HG03442 (cell line): ENCODE data around the gene BMPER.

Experiments
- ATAC-seq: cut with Tn5 transposase; IDR thresholded peaks from one replicate; pipeline ENCODE4 v1.9.1; 2021; ENCODE audit warnings: mild to moderate bottlenecking, moderate library complexity; ENCODE audit not compliant: unreplicated experiment

Gene BMPER

GRCh38 chr7:34016876-34017275 is 111.5 kb downstream of the BMPER start:
- ATAC-seq = no peak

DNA sequence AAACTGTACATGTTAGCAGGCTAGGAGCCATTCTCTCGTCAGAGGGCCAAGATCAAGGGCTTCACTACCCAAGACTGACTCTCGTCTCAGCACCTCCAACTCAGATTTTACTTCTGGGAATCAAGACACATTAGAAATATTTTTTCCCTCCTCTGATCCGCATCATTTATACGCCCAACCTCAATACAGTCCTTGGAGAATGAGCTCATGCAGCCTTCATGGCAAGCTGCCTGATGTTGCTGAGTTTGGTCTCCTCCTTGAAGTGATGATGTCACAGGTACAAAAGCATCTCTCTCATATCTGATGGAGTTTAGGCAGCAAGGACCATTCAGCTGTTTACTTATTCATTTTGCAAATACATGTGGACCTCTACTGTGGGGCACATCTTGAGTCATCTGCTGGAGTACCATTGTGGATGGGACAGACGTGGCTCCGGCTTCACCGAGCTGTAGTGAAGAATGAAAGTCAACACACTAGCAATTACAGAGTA is 114.0 kb downstream of the BMPER start:
- ATAC-seq = no peak

GRCh38 chr7:34022626-34023025 is 117.3 kb downstream of the BMPER start:
- no peak for ATAC-seq

- ATAC-seq = no peak
Measured at GRCh38 chr7:34025600-34025999, 120.3 kb downstream of the BMPER start.

- no peak for ATAC-seq
Measured at GRCh38 chr7:34026481-34027190, 121.3 kb downstream of the BMPER start.

GRCh38 chr7:34031156-34031555 is 125.8 kb downstream of the BMPER start:
- no peak for ATAC-seq

GRCh38 chr7:34034728-34035127 is 129.4 kb downstream of the BMPER start:
- ATAC-seq = no peak

DNA sequence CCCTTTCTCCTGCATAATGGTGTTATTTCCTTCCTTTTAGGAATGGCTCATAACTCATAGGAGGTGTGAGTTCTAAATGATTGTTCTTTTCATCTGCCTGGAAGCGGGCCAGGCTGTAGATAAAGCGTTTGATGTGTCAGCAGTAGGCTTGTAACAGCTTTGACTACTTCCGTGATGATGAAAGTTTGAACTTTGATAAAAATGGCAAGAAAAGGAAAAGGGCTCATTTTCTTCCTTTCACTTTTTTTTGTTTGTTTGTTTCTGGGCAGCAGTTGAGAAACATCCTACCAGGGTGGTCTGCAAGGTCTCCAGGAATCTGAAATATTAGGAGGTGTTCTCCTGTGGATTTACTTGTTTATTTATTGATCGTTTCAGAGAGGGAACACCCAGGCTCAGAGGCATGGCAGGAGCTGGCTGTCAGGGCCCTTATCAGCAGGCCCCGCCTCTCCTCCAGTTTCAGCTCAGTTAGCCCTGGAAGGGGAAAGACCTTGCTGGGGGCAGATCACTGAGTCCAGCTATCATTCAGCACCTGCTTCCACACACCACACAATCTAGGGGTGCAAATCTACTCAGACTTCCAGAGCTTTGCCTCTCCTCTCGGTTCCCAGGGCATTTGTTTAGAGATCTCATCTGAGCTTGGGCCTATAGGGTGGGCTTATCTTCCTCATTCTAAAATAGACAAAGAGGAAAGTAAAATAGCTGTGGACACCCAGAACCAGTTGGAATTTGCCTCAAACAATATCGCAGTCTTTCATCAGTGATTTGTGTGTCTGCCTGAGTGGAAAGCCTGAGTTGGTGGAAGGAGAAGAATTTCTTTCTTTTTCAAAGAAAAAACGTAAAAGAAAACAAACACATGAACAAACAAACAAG is 130.9 kb downstream of the BMPER start:
- ATAC-seq = no peak

DNA sequence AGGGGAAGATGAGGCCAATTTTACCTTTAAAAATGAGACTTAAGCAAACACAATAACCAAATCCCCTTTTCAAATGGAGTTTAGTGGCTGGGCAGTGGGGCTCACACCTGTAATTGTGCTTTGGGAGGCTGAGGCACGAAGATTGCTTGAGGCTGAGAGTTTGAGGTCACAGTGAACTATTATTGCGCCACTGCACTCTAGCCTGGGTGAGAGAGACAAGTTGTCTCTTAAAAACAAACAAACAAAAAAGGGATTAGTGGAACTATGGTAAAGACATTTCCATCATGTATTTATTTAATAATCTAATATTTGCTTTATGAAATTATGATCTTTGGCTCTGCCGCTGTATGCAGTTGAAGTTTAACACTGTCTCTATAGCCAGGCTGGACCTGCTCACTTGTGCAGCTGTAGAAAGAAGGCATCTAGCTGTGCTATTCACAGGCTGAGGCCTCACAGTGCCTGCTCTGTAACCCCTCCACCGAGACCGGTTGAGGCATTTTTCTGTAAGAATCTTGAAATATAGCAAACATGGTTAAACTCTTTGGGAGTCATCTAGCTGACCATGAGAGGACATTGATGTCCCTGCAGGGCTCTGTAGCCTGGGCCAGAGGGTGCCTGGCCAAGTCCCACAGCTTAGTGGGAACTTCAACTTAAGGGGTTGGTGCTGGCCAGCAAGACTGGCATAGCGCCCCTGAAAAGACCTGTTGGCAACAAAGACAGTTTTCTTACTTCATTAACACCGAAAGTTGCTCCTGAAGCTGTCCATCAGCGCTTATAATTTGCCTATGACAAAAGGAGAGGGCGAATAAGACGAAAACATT is 131.8 kb downstream of the BMPER start:
- no peak for ATAC-seq

- ATAC-seq = no peak
Measured at GRCh38 chr7:34038816-34039470, 133.6 kb downstream of the BMPER start.

- ATAC-seq = no peak
Measured at GRCh38 chr7:34041707-34042106, 136.4 kb downstream of the BMPER start.

DNA sequence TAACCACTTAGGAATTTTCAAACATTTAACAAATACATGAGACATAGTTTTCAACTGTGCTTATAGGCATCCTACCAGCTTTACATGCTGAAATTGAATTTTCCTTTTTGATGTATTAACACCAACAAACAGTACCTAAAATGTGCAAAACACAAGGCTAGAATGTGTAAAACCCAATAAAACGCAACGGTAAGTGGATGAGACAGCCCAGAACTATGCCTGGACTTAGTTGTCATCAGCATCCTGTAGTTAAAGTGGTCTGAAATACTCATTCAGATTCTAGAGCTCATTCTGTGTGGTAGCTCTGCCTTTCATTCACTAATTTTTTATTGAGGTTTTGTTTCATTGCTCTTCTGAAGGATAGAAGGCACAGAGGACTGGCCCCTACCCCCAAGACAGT is 137.1 kb downstream of the BMPER start:
- no peak for ATAC-seq

- no peak for ATAC-seq
Measured at GRCh38 chr7:34043461-34044305, 138.3 kb downstream of the BMPER start.

- no peak for ATAC-seq
Measured at GRCh38 chr7:34044306-34044643, 138.9 kb downstream of the BMPER start.

GRCh38 chr7:34044734-34045353 is 139.5 kb downstream of the BMPER start:
- ATAC-seq = no peak

DNA sequence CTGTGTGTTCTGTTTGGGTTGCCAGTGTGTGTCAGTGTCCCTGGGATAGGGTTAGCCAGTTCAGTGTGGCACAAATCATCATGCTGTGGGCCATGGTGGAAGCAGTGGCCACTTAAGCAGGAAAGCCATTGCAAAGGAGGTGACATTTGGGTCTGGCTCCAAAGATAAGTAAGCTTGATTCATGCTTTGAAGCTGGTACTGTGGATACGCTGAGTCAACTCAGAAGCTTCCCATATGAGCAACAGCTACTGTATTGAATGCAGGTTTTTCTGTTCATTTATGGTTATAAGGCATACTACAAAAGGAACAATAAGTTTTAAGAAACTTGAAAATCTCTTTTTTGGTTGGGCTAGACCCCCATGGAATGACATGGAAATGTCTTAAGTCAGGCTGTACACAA is 143.1 kb downstream of the BMPER start:
- no peak for ATAC-seq

DNA sequence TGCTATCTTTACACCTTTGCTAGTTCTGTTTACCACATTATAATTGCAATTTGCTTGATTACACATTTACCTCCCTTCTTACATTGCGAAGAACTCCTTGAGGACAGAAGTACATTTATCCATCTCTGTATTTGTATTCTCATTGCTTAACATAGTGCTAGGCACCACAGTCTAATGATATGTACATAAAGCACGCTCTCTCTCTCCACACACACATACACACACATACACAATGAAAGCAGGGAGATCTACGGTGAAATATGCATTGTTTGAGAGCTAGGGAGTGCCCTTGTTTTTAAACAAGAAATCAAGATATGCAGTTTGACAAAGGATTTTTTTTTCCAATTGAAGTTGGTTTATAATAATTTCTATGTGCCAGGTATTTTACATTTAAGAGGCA is 148.7 kb downstream of the BMPER start:
- no peak for ATAC-seq

DNA sequence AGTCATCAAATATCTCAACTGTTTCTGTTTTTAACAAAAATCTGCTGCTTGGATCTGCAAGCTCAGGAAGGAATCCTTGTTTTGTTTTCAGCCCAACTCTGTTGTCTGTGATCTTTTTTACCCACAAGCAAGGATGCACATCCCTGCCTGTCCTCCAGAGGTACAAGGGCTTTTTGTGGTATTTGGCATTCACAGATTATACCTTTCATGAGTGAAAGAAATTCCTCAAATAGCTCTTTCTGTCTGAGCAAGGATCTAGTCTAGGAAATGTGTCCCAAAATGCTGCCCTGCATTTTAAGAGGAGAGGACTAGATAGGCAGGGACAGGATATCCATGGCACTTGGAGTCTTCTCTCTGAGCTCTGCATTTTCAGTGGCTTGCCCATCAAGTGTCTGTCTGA is 151.8 kb downstream of the BMPER start:
- ATAC-seq = no peak

- no peak for ATAC-seq
Measured at GRCh38 chr7:34057956-34058355, 152.6 kb downstream of the BMPER start.

GRCh38 chr7:34058801-34059135 is 153.4 kb downstream of the BMPER start:
- ATAC-seq = no peak
